Measurements from ENCODE around the gene AEBP1. TPM values are rescaled to one million over a fixed set of nuclear protein-coding genes. Genes with fewer than 3 reads are reported as not detected.
A peak's percentile ranks its signal among the peaks of the same experiment; 100 is the strongest.

Gene AEBP1
- total RNA-seq (1,000 to 10,000 TPM in 1 of 2 donors, 100 to 1,000 TPM in 1; 856 to 1,098 TPM), polyA plus RNA-seq (1,000 to 10,000 TPM in 1 of 2 donors, 100 to 1,000 TPM in 1; 293 to 2,243 TPM)
- long read RNA-seq, donor 1, full-length matches to known transcripts: 70 of 960 reads
- long read RNA-seq, donor 1, partial matches to known transcripts: 859 of 960 reads
- long read RNA-seq, donor 1, other reads (novel, unspliced or antisense): 31 of 960 reads
- long read RNA-seq, donor 2, full-length matches to known transcripts: 130 of 611 reads
- long read RNA-seq, donor 2, partial matches to known transcripts: 385 of 611 reads
- long read RNA-seq, donor 2, other reads (novel, unspliced or antisense): 96 of 611 reads

DNA sequence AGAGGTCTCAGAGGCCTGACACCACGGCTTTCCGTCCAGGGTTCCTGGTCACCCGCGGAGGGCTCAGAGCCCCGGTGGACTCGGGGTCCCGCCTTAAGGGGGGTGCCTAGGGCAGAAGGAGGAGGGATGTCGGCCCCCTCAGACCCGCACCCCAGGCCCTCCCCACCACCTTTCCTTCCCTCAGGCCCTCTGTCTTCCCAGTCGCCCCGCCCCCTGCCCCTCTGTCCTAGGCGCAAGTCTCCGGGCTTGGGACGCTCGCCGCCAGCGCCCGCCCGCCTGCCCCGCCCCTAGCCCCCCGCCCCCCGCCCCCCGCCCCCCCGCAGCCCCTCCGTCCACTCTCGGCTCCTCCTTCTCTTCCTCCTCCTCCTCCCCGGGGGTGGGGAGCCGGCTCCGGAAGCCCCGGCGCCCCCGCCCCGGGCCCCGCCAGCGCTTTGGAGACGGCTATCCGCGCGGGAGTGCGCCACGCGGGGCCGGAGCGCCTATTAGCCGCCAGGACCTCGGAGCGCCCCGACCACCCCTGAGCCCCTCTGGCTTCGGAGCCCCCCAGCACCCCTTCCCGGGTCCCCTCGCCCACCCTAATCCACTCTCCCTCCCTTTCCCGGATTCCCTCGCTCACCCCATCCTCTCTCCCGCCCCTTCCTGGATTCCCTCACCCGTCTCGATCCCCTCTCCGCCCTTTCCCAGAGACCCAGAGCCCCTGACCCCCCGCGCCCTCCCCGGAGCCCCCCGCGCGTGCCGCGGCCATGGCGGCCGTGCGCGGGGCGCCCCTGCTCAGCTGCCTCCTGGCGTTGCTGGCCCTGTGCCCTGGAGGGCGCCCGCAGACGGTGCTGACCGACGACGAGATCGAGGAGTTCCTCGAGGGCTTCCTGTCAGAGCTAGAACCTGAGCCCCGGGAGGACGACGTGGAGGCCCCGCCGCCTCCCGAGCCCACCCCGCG lies at the start of gene AEBP1:
TSS of gene AEBP1 (plus strand) at position 423 of the 937 bp plus-strand sequence. CDS start at position 744, 321 bp downstream.
- DNase-seq: peak; percentile 74 to 83
- intact Hi-C loops (cut with DNase I): no loop called here
- WGBS, 2 donors: 4 to 6% methylated on average over 46 to 87 of the region's 87 CpGs
- Histone ChIP-seq H3K4me3 (ENCODE audit: low read length in 2 of 2) (peak within 1 kb of the TSS; percentile 47 to 80), H3K27ac (ENCODE audit: low read depth in 1 of 2, low read length in 2 of 2) (peak within 1 kb of the TSS; percentile 89 to 97), H3K36me3 (ENCODE audit: control insufficient read depth in 1 of 2, insufficient read depth in 2 of 2, low read length in 1 of 2) (peaks cover 0 to 4% of the 10 kb centered on the region in 2 donors), H3K4me1 (ENCODE audit: control insufficient read depth in 1 of 2, insufficient read depth in 2 of 2, low read length in 2 of 2) (peaks cover 0 to 9% of the 10 kb centered on the region in 2 donors), H3K9me3 (ENCODE audit: control insufficient read depth, low read length) (no peaks in the 10 kb centered on the region), H3K27me3 (ENCODE audit: control insufficient read depth in 1 of 2, insufficient read depth in 2 of 2, low read length in 1 of 2) (no peaks in the 10 kb centered on the region)
- ATAC-seq (ENCODE audit: low FRiP score): peak; percentile 0

DNA sequence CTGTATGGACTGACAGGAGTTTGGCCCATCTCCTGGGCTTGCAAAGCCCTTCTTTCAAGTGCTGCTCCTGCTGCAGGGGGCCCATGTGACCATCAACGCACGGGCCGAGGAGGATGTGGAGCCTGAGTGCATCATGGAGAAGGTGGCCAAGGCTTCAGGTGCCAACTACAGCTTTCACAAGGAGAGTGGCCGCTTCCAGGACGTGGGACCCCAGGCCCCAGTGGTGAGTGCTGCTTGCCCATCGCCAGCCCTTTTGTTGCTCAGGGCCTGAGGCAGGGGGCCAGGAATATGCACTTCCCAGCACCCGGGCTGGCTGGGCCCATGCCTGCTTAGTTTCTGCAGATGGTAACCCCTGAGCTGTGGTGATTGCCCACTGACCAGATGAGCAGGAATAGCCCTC lies 47.5 kb upstream of the AEBP1 start:
- DNase-seq: peak in 1 of 2 donors; percentile 43
- no peak overlapping the region for H3K27ac ChIP-seq (ENCODE audit: low read depth in 1 of 2, low read length in 2 of 2)
- no peaks in the 10 kb centered on the region for H3K27me3 ChIP-seq (ENCODE audit: control insufficient read depth in 1 of 2, insufficient read depth in 2 of 2, low read length in 1 of 2)
- H3K9me3 ChIP-seq (ENCODE audit: control insufficient read depth, low read length): no peaks in the 10 kb centered on the region
- no peak overlapping the region for H3K4me3 ChIP-seq (ENCODE audit: low read length in 2 of 2)
- no peak for ATAC-seq (ENCODE audit: low FRiP score)
- H3K36me3 ChIP-seq (ENCODE audit: control insufficient read depth in 1 of 2, insufficient read depth in 2 of 2, low read length in 1 of 2): peaks cover 3 to 10% of the 10 kb centered on the region in 2 donors
- intact Hi-C loops (cut with DNase I): loop anchor here in 1 of 2 donors (10.0 kb wide), 1 partner anchor 508 kb away; no protein-coding TSS in a partner anchor
- no peaks in the 10 kb centered on the region for H3K4me1 ChIP-seq (ENCODE audit: control insufficient read depth in 1 of 2, insufficient read depth in 2 of 2, low read length in 2 of 2)
- WGBS, 2 donors: 86 to 88% methylated on average over 7 of the region's 7 CpGs

DNA sequence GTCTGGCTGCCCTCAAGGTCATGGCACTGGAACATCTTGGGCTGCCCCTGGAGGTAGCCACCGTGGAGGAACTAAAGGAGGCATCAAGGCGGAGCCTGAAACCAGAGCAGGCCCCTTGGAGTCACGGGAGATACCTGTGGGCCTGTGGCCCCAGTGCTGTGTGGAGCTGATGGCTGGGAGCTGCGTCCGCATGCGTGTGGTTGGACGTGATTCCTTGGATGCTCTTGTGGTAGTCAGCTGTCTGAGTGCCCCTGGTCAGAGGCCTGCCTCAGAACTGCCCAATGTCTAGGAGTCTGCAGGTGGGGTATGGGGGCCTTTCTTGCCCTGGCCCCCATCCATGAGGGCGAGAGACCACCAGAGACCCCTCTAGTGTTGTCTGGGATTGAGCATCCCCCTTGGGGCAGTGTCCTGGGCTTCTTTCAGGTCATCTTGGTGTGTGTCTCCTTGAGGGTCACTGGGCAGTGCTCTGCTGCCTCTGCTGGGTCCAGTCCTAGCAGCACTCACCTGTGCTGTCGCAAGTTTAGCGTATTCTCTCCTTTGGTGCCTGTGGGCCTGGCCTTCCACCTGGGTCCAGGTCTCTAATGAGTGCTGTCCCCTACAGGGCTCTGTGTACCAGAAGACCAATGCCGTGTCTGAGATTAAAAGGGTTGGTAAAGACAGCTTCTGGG lies 46.8 kb upstream of the AEBP1 start:
- Histone ChIP-seq H3K27me3 (ENCODE audit: control insufficient read depth in 1 of 2, insufficient read depth in 2 of 2, low read length in 1 of 2) (no peaks in the 10 kb centered on the region), H3K36me3 (ENCODE audit: control insufficient read depth in 1 of 2, insufficient read depth in 2 of 2, low read length in 1 of 2) (peaks cover 3 to 9% of the 10 kb centered on the region in 2 donors), H3K9me3 (ENCODE audit: control insufficient read depth, low read length) (no peaks in the 10 kb centered on the region), H3K4me3 (ENCODE audit: low read length in 2 of 2) (no peak overlapping the region), H3K27ac (ENCODE audit: low read depth in 1 of 2, low read length in 2 of 2) (no peak overlapping the region), H3K4me1 (ENCODE audit: control insufficient read depth in 1 of 2, insufficient read depth in 2 of 2, low read length in 2 of 2) (no peaks in the 10 kb centered on the region)
- DNase-seq (peak in 1 of 2 donors; percentile 49), ATAC-seq (ENCODE audit: low FRiP score) (no peak)
- 88 to 91% methylated on average over 11 of the region's 11 CpGs for WGBS, 2 donors
- intact Hi-C loops (cut with DNase I): loop anchor here in 1 of 2 donors (10.0 kb wide), 1 partner anchor 507 kb away; no protein-coding TSS in a partner anchor

DNA sequence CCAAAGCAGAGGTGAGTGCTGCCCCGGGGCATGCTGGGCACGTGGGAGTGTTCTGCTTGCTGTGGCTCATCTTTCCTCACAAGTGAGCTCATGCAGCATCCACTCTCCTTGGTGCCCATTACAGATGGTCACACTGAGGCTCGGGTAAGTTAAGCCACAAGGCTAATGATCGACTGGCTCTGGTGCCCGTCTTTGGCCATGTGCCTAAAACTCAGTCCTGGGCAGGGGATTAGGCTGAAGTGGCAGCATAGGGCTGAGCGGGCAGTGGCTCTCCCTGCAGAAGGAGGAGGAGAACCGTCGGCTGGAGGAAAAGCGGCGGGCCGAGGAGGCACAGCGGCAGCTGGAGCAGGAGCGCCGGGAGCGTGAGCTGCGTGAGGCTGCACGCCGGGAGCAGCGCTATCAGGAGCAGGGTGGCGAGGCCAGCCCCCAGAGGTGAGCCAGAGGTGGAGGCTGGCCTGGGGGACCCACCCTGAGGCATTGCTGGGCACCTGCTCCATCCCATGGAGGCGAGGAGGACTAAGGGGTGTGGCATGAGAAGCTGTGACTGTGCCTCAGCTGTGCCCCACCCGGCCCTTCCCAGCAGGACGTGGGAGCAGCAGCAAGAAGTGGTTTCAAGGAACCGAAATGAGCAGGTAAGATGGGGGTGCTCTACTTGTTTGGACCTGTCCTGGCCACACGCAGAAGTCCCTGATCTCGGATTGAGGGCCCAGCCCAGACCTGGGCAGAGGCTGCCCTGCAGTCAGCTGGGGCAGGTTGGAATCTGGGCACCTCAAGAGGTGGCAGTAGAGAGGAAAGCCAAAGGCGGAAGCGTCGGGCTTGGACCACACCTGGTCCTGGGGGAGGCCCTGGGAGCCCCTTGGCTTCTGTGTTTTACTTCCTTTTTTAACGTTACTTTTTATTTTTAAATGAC lies 46.0 kb upstream of the AEBP1 start:
- intact Hi-C loops (cut with DNase I): loop anchor here in 1 of 2 donors (10.0 kb wide), 1 partner anchor 507 kb away; no protein-coding TSS in a partner anchor
- H3K4me3 ChIP-seq (ENCODE audit: low read length in 2 of 2): no peak overlapping the region
- peaks cover 3 to 6% of the 10 kb centered on the region in 2 donors for H3K36me3 ChIP-seq (ENCODE audit: control insufficient read depth in 1 of 2, insufficient read depth in 2 of 2, low read length in 1 of 2)
- peak in 1 of 2 donors; percentile 41 for DNase-seq
- no peak overlapping the region for H3K27ac ChIP-seq (ENCODE audit: low read depth in 1 of 2, low read length in 2 of 2)
- 89 to 92% methylated on average over 30 of the region's 30 CpGs for WGBS, 2 donors
- no peaks in the 10 kb centered on the region for H3K9me3 ChIP-seq (ENCODE audit: control insufficient read depth, low read length)
- H3K4me1 ChIP-seq (ENCODE audit: control insufficient read depth in 1 of 2, insufficient read depth in 2 of 2, low read length in 2 of 2): no peaks in the 10 kb centered on the region
- ATAC-seq (ENCODE audit: low FRiP score): no peak
- H3K27me3 ChIP-seq (ENCODE audit: control insufficient read depth in 1 of 2, insufficient read depth in 2 of 2, low read length in 1 of 2): no peaks in the 10 kb centered on the region

DNA sequence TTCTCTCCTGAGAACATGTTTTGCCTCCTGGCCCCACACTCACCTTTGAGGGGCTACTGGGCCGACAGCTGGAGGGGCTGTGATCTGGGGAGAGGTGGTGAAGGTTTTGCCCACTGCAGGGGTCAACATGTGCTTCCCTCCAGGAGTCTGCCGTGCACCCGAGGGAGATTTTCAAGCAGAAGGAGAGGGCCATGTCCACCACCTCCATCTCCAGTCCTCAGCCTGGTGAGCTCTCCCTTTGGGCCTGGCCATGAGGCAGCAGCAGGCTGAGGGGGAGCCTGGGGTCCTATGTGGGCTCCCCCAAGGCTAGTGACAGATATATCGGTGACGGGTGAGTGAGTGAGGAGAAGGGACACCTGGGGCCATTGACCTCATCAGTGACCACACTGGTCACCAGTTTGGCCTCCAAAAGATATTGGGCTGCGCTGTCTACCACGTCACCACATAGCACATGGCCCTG lies 45.4 kb upstream of the AEBP1 start:
- no peak overlapping the region for H3K27ac ChIP-seq (ENCODE audit: low read depth in 1 of 2, low read length in 2 of 2)
- ATAC-seq (ENCODE audit: low FRiP score) (no peak), DNase-seq (peak in 1 of 2 donors; percentile 40)
- WGBS, 2 donors: 86 to 90% methylated on average over 7 of the region's 7 CpGs
- H3K4me3 ChIP-seq (ENCODE audit: low read length in 2 of 2): no peak overlapping the region
- no peaks in the 10 kb centered on the region for H3K9me3 ChIP-seq (ENCODE audit: control insufficient read depth, low read length)
- no peaks in the 10 kb centered on the region for H3K27me3 ChIP-seq (ENCODE audit: control insufficient read depth in 1 of 2, insufficient read depth in 2 of 2, low read length in 1 of 2)
- peaks cover 3 to 6% of the 10 kb centered on the region in 2 donors for H3K36me3 ChIP-seq (ENCODE audit: control insufficient read depth in 1 of 2, insufficient read depth in 2 of 2, low read length in 1 of 2)
- no peaks in the 10 kb centered on the region for H3K4me1 ChIP-seq (ENCODE audit: control insufficient read depth in 1 of 2, insufficient read depth in 2 of 2, low read length in 2 of 2)
- intact Hi-C loops (cut with DNase I): loop anchor here in 1 of 2 donors (10.0 kb wide), 1 partner anchor 506 kb away; no protein-coding TSS in a partner anchor

DNA sequence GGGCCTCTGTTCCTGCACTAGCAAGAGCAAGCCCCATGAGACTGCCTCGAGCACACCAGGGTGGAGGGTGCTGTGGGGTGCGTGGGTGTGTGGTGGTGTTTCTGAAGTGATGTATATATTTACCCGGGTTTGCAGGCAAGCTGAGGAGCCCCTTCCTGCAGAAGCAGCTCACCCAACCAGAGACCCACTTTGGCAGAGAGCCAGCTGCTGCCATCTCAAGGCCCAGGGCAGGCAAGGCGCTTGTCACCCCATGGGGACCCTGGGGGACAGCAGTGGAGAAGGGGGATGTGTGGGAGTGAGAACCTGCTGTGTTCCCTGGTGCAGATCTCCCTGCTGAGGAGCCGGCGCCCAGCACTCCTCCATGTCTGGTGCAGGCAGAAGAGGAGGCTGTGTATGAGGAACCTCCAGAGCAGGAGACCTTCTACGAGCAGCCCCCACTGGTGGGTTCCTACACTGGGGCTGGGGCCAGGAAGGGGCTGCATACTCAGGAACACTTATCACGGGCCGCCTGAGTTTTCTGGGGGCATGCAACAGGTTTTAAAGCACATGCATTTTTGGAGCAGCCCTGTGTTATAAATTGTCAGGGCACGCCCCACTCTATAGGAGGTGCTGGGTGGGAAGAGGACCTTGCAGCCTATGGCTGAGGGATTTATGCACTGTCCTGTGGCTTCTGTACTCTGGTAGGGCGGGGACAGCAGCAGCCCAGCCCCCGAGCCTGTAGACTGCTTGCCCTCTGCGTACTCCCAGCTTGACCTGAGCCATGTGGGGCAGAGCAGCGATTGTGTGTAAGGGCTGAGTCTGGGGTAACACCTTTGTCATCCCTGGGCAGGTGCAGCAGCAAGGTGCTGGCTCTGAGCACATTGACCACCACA lies 44.7 kb upstream of the AEBP1 start:
- Histone ChIP-seq H3K4me3 (ENCODE audit: low read length in 2 of 2) (no peak overlapping the region), H3K9me3 (ENCODE audit: control insufficient read depth, low read length) (no peaks in the 10 kb centered on the region), H3K4me1 (ENCODE audit: control insufficient read depth in 1 of 2, insufficient read depth in 2 of 2, low read length in 2 of 2) (no peaks in the 10 kb centered on the region), H3K27ac (ENCODE audit: low read depth in 1 of 2, low read length in 2 of 2) (no peak overlapping the region), H3K36me3 (ENCODE audit: control insufficient read depth in 1 of 2, insufficient read depth in 2 of 2, low read length in 1 of 2) (peaks cover 3 to 6% of the 10 kb centered on the region in 2 donors), H3K27me3 (ENCODE audit: control insufficient read depth in 1 of 2, insufficient read depth in 2 of 2, low read length in 1 of 2) (no peaks in the 10 kb centered on the region)
- 89 to 91% methylated on average over 14 of the region's 14 CpGs for WGBS, 2 donors
- intact Hi-C loops (cut with DNase I): loop anchor here in 1 of 2 donors (10.0 kb wide), 1 partner anchor 505 kb away; no protein-coding TSS in a partner anchor
- peak; percentile 44 to 55 for DNase-seq
- no peak for ATAC-seq (ENCODE audit: low FRiP score)

Measured in aorta (tissue), 5 donors.